OCI-LY3 (cell line): Measurements from ENCODE around the gene TRMT2B.

Experiments
- CTCF ChIP-seq: fragments of 200-600, 300-600 bp; sonication (generic); IDR thresholded peaks from 2 replicates; pipeline ENCODE4 v1.5.1; 2014; ENCODE audit warnings: antibody characterized with exemption, low read length, low read depth
- EZH2phosphoT487 ChIP-seq: fragments of 200-600 bp; shearing (Covaris generic); IDR thresholded peaks from 2 replicates; pipeline ENCODE4 v1.6.1; 2018; ENCODE audit warnings: antibody characterized with exemption, mixed run types, low read depth

GRCh38 chrX:100976211-100976610 is 75.7 kb downstream of the TRMT2B start:
- TF ChIP-seq CTCF (no peak), EZH2phosphoT487 (no peak)
